ENCODE data around the gene TMEM131. TPM values are rescaled to one million over a fixed set of nuclear protein-coding genes. Genes with fewer than 3 reads are reported as not detected.

TMEM131 gene
- total and polyA plus RNA-seq, 3 donors from 2014 or later: 35.0 to 54.8 (median 49.6) TPM

GRCh38 chr2:97724501-97724900 is 271.2 kb downstream of the TMEM131 start:
- WGBS, 2 donors: 29 to 50% methylated on average over 16 to 17 of the region's 17 CpGs

GRCh38 chr2:97724073-97724410 is 271.7 kb downstream of the TMEM131 start:
- intact Hi-C loops (cut with DNase I; ENCODE audit: low total_unique reads): no loop called here
- DNase-seq: no peak
- WGBS, 2 donors: 11 to 31% methylated on average over 19 to 41 of the region's 41 CpGs
- Histone ChIP-seq H3K36me3 (ENCODE audit: low read depth, missing control alignments) (no peaks in the 10 kb centered on the region), H3K27ac (no peak overlapping the region), H3K4me3 (peak overlapping the region; percentile 1 to 44), H3K27me3 (no peaks in the 10 kb centered on the region), H3K9me3 (no peaks in the 10 kb centered on the region), H3K4me1 (no peaks in the 10 kb centered on the region)
- no peak for TF ChIP-seq POLR2A (IDR thresholded peaks at IDR 0.05)

More at GRCh38 chr2:97724501-97724900, 271.2 kb downstream of the TMEM131 start:
- intact Hi-C loops (cut with DNase I; ENCODE audit: low total_unique reads): no loop called here
- DNase-seq: no peak
- Histone ChIP-seq H3K27me3 (no peaks in the 10 kb centered on the region), H3K4me3 (peak overlapping the region; percentile 1 to 44), H3K4me1 (no peaks in the 10 kb centered on the region), H3K27ac (no peak overlapping the region), H3K36me3 (ENCODE audit: low read depth, missing control alignments) (no peaks in the 10 kb centered on the region), H3K9me3 (no peaks in the 10 kb centered on the region)
- TF ChIP-seq, protein P1, sequence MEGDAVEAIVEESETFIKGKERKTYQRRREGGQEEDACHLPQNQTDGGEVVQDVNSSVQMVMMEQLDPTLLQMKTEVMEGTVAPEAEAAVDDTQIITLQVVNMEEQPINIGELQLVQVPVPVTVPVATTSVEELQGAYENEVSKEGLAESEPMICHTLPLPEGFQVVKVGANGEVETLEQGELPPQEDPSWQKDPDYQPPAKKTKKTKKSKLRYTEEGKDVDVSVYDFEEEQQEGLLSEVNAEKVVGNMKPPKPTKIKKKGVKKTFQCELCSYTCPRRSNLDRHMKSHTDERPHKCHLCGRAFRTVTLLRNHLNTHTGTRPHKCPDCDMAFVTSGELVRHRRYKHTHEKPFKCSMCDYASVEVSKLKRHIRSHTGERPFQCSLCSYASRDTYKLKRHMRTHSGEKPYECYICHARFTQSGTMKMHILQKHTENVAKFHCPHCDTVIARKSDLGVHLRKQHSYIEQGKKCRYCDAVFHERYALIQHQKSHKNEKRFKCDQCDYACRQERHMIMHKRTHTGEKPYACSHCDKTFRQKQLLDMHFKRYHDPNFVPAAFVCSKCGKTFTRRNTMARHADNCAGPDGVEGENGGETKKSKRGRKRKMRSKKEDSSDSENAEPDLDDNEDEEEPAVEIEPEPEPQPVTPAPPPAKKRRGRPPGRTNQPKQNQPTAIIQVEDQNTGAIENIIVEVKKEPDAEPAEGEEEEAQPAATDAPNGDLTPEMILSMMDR (IDR thresholded peaks at IDR 0.05): no peak
- no peak for TF ChIP-seq POLR2A (IDR thresholded peaks at IDR 0.05)

- no peaks in the 10 kb centered on the region for H3K27me3 ChIP-seq
- H3K36me3 ChIP-seq (ENCODE audit: low read depth, missing control alignments): no peaks in the 10 kb centered on the region
- DNase-seq: no peak
- no peaks in the 10 kb centered on the region for H3K4me1 ChIP-seq
- TF ChIP-seq, protein P1 (IDR thresholded peaks at IDR 0.05): no peak
- no peak for TF ChIP-seq POLR2A (IDR thresholded peaks at IDR 0.05)
- H3K9me3 ChIP-seq: no peaks in the 10 kb centered on the region
- peak overlapping the region; percentile 1 to 44 for H3K4me3 ChIP-seq
- H3K27ac ChIP-seq: no peak overlapping the region
- WGBS, 2 donors: 53 to 58% methylated on average over 34 to 37 of the region's 37 CpGs
- intact Hi-C loops (cut with DNase I; ENCODE audit: low total_unique reads): no loop called here
Measured at GRCh38 chr2:97723156-97724072, 272.3 kb downstream of the TMEM131 start.

DNA sequence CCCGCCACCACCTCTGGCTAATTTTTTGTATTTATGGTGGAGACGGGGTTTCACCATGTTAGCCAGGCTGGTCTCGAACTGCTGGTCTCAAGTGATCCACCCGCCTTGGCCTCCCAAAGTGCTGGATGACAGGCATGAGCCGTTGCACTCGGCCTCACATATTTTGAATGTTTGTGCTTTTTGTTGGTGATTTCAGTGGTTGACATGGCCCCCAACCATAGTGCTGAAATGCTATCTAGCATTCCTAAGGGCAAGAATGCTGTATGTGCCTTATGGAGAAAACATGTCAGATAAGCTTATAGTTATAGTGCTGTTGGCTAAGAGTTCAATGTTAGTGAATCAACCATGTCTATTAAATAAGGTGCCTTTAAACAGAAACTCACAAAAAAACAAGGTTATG is 273.5 kb downstream of the TMEM131 start:
- TF ChIP-seq POLR2A (IDR thresholded peaks at IDR 0.05): no peak
- TF ChIP-seq, protein P1 (IDR thresholded peaks at IDR 0.05): no peak
- Histone ChIP-seq H3K27ac (no peak overlapping the region), H3K27me3 (no peaks in the 10 kb centered on the region), H3K4me1 (no peaks in the 10 kb centered on the region), H3K4me3 (no peak overlapping the region), H3K9me3 (no peaks in the 10 kb centered on the region), H3K36me3 (ENCODE audit: low read depth, missing control alignments) (no peaks in the 10 kb centered on the region)
- intact Hi-C loops (cut with DNase I; ENCODE audit: low total_unique reads): no loop called here
- 86 to 91% methylated on average over 6 of the region's 6 CpGs for WGBS, 2 donors
- DNase-seq: no peak

- H3K4me3 ChIP-seq: no peak overlapping the region
- no peak for DNase-seq
Measured at GRCh38 chr2:97720746-97721145, 275.0 kb downstream of the TMEM131 start.

More at GRCh38 chr2:97720746-97721145, 275.0 kb downstream of the TMEM131 start:
- Histone ChIP-seq H3K4me1 (no peaks in the 10 kb centered on the region), H3K36me3 (ENCODE audit: low read depth, missing control alignments) (no peaks in the 10 kb centered on the region), H3K27me3 (no peaks in the 10 kb centered on the region), H3K27ac (no peak overlapping the region), H3K9me3 (no peaks in the 10 kb centered on the region)
- intact Hi-C loops (cut with DNase I; ENCODE audit: low total_unique reads): no loop called here
- WGBS, 2 donors: 61 to 84% methylated on average over 2 of the region's 2 CpGs
- TF ChIP-seq POLR2A (IDR thresholded peaks at IDR 0.05): no peak
- TF ChIP-seq, protein P1 (IDR thresholded peaks at IDR 0.05): no peak

Data from testis (tissue), 3 donors.